Dedifferentiated amniotic fluid mesenchymal stem cell (primary cell): Measurements from ENCODE around the gene AOAH.

Experiments
- DNase-seq: peaks from one replicate; pipeline ENCODE4 v3.0.0-alpha.2; 2016; ENCODE audit errors: extremely low spot score

AOAH gene

GRCh38 chr7:36690514-36691187 is 33.6 kb downstream of the AOAH start:
- DNase-seq: no peak

GRCh38 chr7:36690041-36690440 is 34.3 kb downstream of the AOAH start:
- DNase-seq: no peak

- DNase-seq: no peak
Measured at GRCh38 chr7:36686499-36686898, 37.8 kb downstream of the AOAH start.

GRCh38 chr7:36684954-36685353 is 39.3 kb downstream of the AOAH start:
- no peak for DNase-seq

- DNase-seq: no peak
Measured at GRCh38 chr7:36683695-36684357, 40.5 kb downstream of the AOAH start.

- no peak for DNase-seq
Measured at GRCh38 chr7:36683111-36683510, 41.2 kb downstream of the AOAH start.

GRCh38 chr7:36682102-36682501 is 42.2 kb downstream of the AOAH start:
- no peak for DNase-seq

- no peak for DNase-seq
Measured at GRCh38 chr7:36677769-36678437, 46.4 kb downstream of the AOAH start.

- DNase-seq: no peak
Measured at GRCh38 chr7:36673703-36674102, 50.6 kb downstream of the AOAH start.

GRCh38 chr7:36671432-36671829 is 52.9 kb downstream of the AOAH start:
- DNase-seq: no peak

GRCh38 chr7:36670585-36671431 is 53.5 kb downstream of the AOAH start:
- peak; percentile 49 for DNase-seq

GRCh38 chr7:36668750-36669149 is 55.5 kb downstream of the AOAH start:
- DNase-seq: no peak

GRCh38 chr7:36668080-36668479 is 56.2 kb downstream of the AOAH start:
- DNase-seq: no peak

GRCh38 chr7:36667007-36667745 is 57.1 kb downstream of the AOAH start:
- no peak for DNase-seq

GRCh38 chr7:36663481-36663880 is 60.8 kb downstream of the AOAH start:
- no peak for DNase-seq

GRCh38 chr7:36661135-36661840 is 63.0 kb downstream of the AOAH start:
- no peak for DNase-seq

- DNase-seq: no peak
Measured at GRCh38 chr7:36659638-36660341, 64.5 kb downstream of the AOAH start.

- no peak for DNase-seq
Measured at GRCh38 chr7:36659172-36659516, 65.2 kb downstream of the AOAH start.

GRCh38 chr7:36658335-36659171 is 65.7 kb downstream of the AOAH start:
- DNase-seq: peak; percentile 31
